Mesendoderm (in vitro differentiated cells): ENCODE results near the gene SYNM.

Experiments used
- DNase-seq: peaks from one replicate; pipeline ENCODE4 v3.0.0; 2013
- H2AK5ac ChIP-seq: 2 replicates; pipeline ENCODE4 v1.6.1; 2013; ENCODE audit warnings: low read length, inconsistent platforms
- H2BK120ac ChIP-seq: 2 replicates; pipeline ENCODE4 v1.6.1; 2013; ENCODE audit warnings: low read depth, mild to moderate bottlenecking, low read length, moderate library complexity, mixed read lengths
- H2BK15ac ChIP-seq: replicated peaks from 2 replicates; pipeline ENCODE4 v1.6.1; 2013; ENCODE audit warnings: low read depth, mild to moderate bottlenecking, moderate library complexity
- H2BK5ac ChIP-seq: 2 replicates; pipeline ENCODE4 v1.6.1; 2013; ENCODE audit warnings: low read length, inconsistent platforms
- H3K18ac ChIP-seq: 2 replicates; pipeline ENCODE4 v1.6.1; 2013; ENCODE audit warnings: mild to moderate bottlenecking, low read length, mixed read lengths
- H3K23ac ChIP-seq: one replicate; pipeline ENCODE4 v1.6.1; 2013; ENCODE audit warnings: low read length
- H3K27ac ChIP-seq: 2 replicates; pipeline ENCODE4 v1.5.1; 2013; ENCODE audit warnings: low read depth, mild to moderate bottlenecking, inconsistent platforms, low read length, moderate library complexity
- H3K27me3 ChIP-seq: 2 replicates; pipeline ENCODE4 v1.6.1; 2013; ENCODE audit warnings: low read length, control low read depth, mild to moderate bottlenecking, inconsistent platforms; ENCODE audit not compliant: insufficient read depth, poor library complexity
- H3K36me3 ChIP-seq: 2 replicates; pipeline ENCODE4 v1.6.1; 2013; ENCODE audit warnings: low read length, inconsistent platforms; ENCODE audit not compliant: control insufficient read depth, insufficient read depth
- H3K4ac ChIP-seq: one replicate; pipeline ENCODE4 v1.6.1; 2013; ENCODE audit warnings: low read depth, mild to moderate bottlenecking, low read length, moderate library complexity
- H3K4me1 ChIP-seq: 2 replicates; pipeline ENCODE4 v1.6.1; 2013; ENCODE audit warnings: low read depth, low read length, inconsistent platforms; ENCODE audit not compliant: control insufficient read depth
- H3K4me2 ChIP-seq: 2 replicates; pipeline ENCODE4 v1.6.1; 2013; ENCODE audit warnings: low read length
- H3K4me3 ChIP-seq: 2 replicates; pipeline ENCODE4 v1.5.1; 2013; ENCODE audit warnings: mild to moderate bottlenecking, low read length
- H3K56ac ChIP-seq: one replicate; pipeline ENCODE4 v1.6.1; 2013; ENCODE audit warnings: low read length
- H3K79me1 ChIP-seq: 2 replicates; pipeline ENCODE4 v1.6.1; 2013; ENCODE audit warnings: low read length, inconsistent platforms
- H3K79me2 ChIP-seq: 2 replicates; pipeline ENCODE4 v1.6.1; 2013; ENCODE audit warnings: mild to moderate bottlenecking, low read length; ENCODE audit not compliant: control insufficient read depth, insufficient read depth
- H3K9ac ChIP-seq: 2 replicates; pipeline ENCODE4 v1.6.1; 2013; ENCODE audit warnings: low read length, inconsistent platforms
- H4K5ac ChIP-seq: one replicate; pipeline ENCODE4 v1.6.1; 2013; ENCODE audit warnings: low read length
- H4K8ac ChIP-seq: one replicate; pipeline ENCODE4 v1.6.1; 2013; ENCODE audit warnings: low read depth, mild to moderate bottlenecking, control low read depth, low read length, moderate library complexity
- WGBS: extraction: QIAGEN DNeasy Blood & Tissue Kit; methylation state at CpG from one replicate; pipeline ENCODE4 v1.1.7; 2013; ENCODE audit warnings: low lambda C conversion rate, missing lambda C conversion rate; ENCODE audit not compliant: insufficient coverage; ENCODE audit errors: extremely low coverage; 5-methylcytosine and 5-hydroxymethylcytosine counted together

Gene SYNM

DNA sequence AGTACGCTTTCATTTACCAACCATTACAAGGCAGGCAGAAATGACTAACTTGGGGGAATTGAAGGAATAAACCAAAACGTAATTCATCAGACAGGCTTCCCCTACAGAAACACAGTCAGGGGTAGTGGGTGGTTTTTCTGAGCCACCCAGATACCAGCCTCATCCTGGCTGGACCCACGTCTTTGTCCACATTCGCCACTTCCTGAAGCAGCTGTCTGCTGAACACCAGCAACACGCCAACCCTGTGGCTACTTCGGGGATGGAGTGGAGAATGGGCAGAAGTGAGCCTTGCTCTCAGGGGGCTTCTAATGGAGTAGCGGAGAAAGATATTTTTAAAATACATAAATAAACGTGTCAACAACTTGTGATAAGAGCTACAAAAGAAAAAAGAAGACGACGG is 40.1 kb downstream of the SYNM start:
- peak overlapping the region; percentile 22 for H3K56ac ChIP-seq
- no peak overlapping the region for H3K4me2 ChIP-seq
- H3K4me1 ChIP-seq: peaks cover 19% of the 10 kb centered on the region
- peaks cover 2% of the 10 kb centered on the region for H3K36me3 ChIP-seq
- no peak overlapping the region for H2BK5ac ChIP-seq
- no peak for DNase-seq
- WGBS: no CpG with 5 or more reads among the region's 10 CpGs
- no peak overlapping the region for H3K27ac ChIP-seq
- no peaks in the 10 kb centered on the region for H3K27me3 ChIP-seq
- no peak overlapping the region for H3K9ac ChIP-seq
- H2BK15ac ChIP-seq: no peak overlapping the region
- H3K4me3 ChIP-seq: no peak overlapping the region
- no peak overlapping the region for H4K8ac ChIP-seq
- no peaks in the 10 kb centered on the region for H3K79me1 ChIP-seq
- no peak overlapping the region for H2BK120ac ChIP-seq
- H3K79me2 ChIP-seq: no peaks in the 10 kb centered on the region
- no peak overlapping the region for H2AK5ac ChIP-seq
- no peak overlapping the region for H3K23ac ChIP-seq
- no peak overlapping the region for H4K5ac ChIP-seq
- H3K4ac ChIP-seq: no peak overlapping the region
- H3K18ac ChIP-seq: no peak overlapping the region

DNA sequence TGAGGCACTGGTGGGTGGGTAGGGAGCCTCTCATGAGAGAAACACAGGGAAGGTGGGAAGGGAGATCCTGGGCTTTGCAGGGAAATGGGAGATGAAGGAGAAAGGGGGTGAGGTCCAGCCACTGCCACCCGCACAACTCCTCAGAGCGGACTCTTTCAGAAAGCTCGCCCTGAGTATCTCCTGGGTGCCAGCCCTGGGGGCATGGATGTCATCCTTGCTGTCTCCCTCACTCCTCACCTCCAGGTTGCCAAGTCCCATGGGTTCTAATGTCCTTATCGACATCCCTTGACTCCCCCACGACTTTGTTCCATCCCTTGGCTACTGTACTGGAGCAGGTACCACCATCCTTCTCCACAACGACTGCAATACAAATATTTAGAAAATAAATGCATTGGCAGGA is 40.9 kb downstream of the SYNM start:
- Histone ChIP-seq H2BK15ac (no peak overlapping the region), H3K18ac (no peak overlapping the region), H4K8ac (no peak overlapping the region), H2BK5ac (no peak overlapping the region), H3K79me2 (no peaks in the 10 kb centered on the region), H3K4ac (no peak overlapping the region), H3K4me2 (no peak overlapping the region), H3K27ac (no peak overlapping the region), H3K79me1 (no peaks in the 10 kb centered on the region), H3K56ac (no peak overlapping the region), H3K9ac (no peak overlapping the region), H4K5ac (no peak overlapping the region), H3K4me3 (no peak overlapping the region), H3K36me3 (peaks cover 2% of the 10 kb centered on the region), H3K4me1 (peaks cover 19% of the 10 kb centered on the region), H3K27me3 (no peaks in the 10 kb centered on the region), H3K23ac (no peak overlapping the region), H2AK5ac (no peak overlapping the region), H2BK120ac (no peak overlapping the region)
- WGBS: no CpG with 5 or more reads among the region's 6 CpGs
- DNase-seq: no peak

DNA sequence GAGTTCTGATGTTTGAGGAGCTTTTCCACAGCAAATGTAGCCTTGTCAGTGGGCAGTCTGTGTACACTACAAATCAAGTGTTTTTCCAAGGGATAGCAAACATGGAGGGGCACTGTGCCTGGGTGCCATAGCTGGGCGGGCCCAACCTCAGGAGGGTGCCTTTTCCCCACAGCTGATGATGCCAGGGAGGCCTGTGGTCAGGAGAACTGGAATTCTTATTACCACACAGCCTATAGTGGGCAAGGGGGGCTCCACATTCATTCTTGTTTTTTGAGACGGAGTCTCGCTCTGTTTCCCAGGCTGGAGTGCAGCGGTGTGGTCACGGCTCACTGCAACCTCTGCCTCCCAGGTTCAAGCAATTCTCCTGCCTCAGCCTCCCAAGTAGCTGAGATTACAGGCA is 41.8 kb downstream of the SYNM start:
- no CpG with 5 or more reads among the region's 5 CpGs for WGBS
- no peak overlapping the region for H3K27ac ChIP-seq
- no peak for DNase-seq

DNA sequence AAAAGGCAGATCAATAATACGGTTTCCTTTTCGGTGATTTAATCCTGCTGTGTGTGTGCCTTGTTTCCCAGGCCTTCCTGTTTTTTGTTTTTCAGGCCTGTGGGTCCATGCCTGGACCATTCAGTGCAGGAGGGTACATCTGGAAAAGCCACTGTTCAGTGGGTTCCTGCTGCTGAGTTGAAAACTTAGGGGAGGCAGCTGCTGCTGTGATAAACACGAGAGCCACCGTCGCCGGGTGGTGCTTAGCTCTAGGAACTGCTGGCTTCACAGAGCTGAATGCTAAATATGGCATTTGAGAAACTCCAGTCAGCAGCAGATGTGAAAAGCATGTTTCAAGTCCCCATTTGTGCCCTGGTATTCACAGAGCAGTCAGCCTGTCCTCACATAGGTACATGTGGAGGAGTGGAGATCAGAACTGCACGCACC is 44.0 kb downstream of the SYNM start:
- Histone ChIP-seq H2AK5ac (no peak overlapping the region), H3K4me3 (no peak overlapping the region), H3K18ac (peak overlapping the region; percentile 5), H2BK120ac (no peak overlapping the region), H3K79me1 (no peaks in the 10 kb centered on the region), H3K23ac (no peak overlapping the region), H3K4me2 (no peak overlapping the region), H3K27me3 (no peaks in the 10 kb centered on the region), H3K36me3 (peaks cover 2% of the 10 kb centered on the region), H4K8ac (no peak overlapping the region), H3K79me2 (no peaks in the 10 kb centered on the region), H3K27ac (no peak overlapping the region), H2BK15ac (no peak overlapping the region), H3K56ac (peak overlapping the region; percentile 17), H3K4ac (no peak overlapping the region), H3K9ac (no peak overlapping the region), H2BK5ac (no peak overlapping the region), H3K4me1 (peaks cover 8% of the 10 kb centered on the region), H4K5ac (no peak overlapping the region)
- no CpG with 5 or more reads among the region's 7 CpGs for WGBS
- DNase-seq: no peak

More for the DNA sequence above, 41.8 kb downstream of the SYNM start:
- H3K4me2 ChIP-seq: no peak overlapping the region
- no peaks in the 10 kb centered on the region for H3K27me3 ChIP-seq
- H3K4me1 ChIP-seq: peaks cover 19% of the 10 kb centered on the region
- H3K18ac ChIP-seq: no peak overlapping the region
- H3K79me1 ChIP-seq: no peaks in the 10 kb centered on the region
- no peaks in the 10 kb centered on the region for H3K79me2 ChIP-seq
- H3K56ac ChIP-seq: no peak overlapping the region
- no peak overlapping the region for H4K5ac ChIP-seq
- H3K36me3 ChIP-seq: peaks cover 2% of the 10 kb centered on the region
- no peak overlapping the region for H3K23ac ChIP-seq
- H3K4ac ChIP-seq: no peak overlapping the region
- no peak overlapping the region for H3K9ac ChIP-seq
- H2AK5ac ChIP-seq: no peak overlapping the region
- no peak overlapping the region for H2BK15ac ChIP-seq
- H2BK120ac ChIP-seq: no peak overlapping the region
- no peak overlapping the region for H3K4me3 ChIP-seq
- no peak overlapping the region for H4K8ac ChIP-seq
- no peak overlapping the region for H2BK5ac ChIP-seq

DNA sequence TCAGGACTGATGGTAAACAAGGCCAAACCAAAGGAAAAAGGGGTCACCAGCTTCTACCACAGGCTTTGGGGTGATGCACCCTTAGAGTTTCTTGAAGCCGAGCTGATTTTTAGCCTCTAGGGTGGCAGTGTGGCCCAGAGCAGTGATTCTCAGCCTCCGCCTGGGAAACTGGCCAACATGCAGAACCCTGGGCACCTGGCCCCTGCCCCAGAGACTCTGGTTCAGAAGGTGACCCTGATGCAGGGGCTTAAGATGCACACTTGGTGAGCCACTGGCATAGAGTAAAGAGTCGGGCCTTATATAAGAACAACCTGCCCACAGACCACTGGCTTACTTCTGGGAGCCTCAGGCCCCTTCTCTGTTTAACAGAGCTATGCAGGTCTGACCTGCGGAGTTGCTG is 44.5 kb downstream of the SYNM start:
- no peak overlapping the region for H3K56ac ChIP-seq
- no peak overlapping the region for H2BK120ac ChIP-seq
- no peak overlapping the region for H3K4ac ChIP-seq
- H3K79me1 ChIP-seq: no peaks in the 10 kb centered on the region
- peaks cover 2% of the 10 kb centered on the region for H3K36me3 ChIP-seq
- no peak overlapping the region for H4K5ac ChIP-seq
- H3K23ac ChIP-seq: no peak overlapping the region
- no CpG with 5 or more reads among the region's 4 CpGs for WGBS
- H2BK5ac ChIP-seq: no peak overlapping the region
- no peak overlapping the region for H3K4me2 ChIP-seq
- no peaks in the 10 kb centered on the region for H3K79me2 ChIP-seq
- H3K9ac ChIP-seq: no peak overlapping the region
- no peak overlapping the region for H3K18ac ChIP-seq
- no peak overlapping the region for H2AK5ac ChIP-seq
- H3K27me3 ChIP-seq: no peaks in the 10 kb centered on the region
- H3K4me3 ChIP-seq: no peak overlapping the region
- H4K8ac ChIP-seq: no peak overlapping the region
- no peak overlapping the region for H3K27ac ChIP-seq
- no peak overlapping the region for H2BK15ac ChIP-seq
- no peak for DNase-seq
- peaks cover 5% of the 10 kb centered on the region for H3K4me1 ChIP-seq

GRCh38 chr15:99151156-99151555 is 46.3 kb downstream of the SYNM start:
- H3K9ac ChIP-seq: no peak overlapping the region
- H3K4ac ChIP-seq: no peak overlapping the region
- H3K18ac ChIP-seq: peak overlapping the region; percentile 2
- H4K8ac ChIP-seq: no peak overlapping the region
- DNase-seq: no peak
- no peak overlapping the region for H2BK120ac ChIP-seq
- no peak overlapping the region for H2BK15ac ChIP-seq
- H3K23ac ChIP-seq: no peak overlapping the region
- no peaks in the 10 kb centered on the region for H3K27me3 ChIP-seq
- WGBS: no CpG with 5 or more reads among the region's 2 CpGs
- peak overlapping the region; percentile 35 for H3K56ac ChIP-seq
- H3K79me2 ChIP-seq: no peaks in the 10 kb centered on the region
- no peak overlapping the region for H4K5ac ChIP-seq
- H3K36me3 ChIP-seq: peaks cover 2% of the 10 kb centered on the region
- H3K4me3 ChIP-seq: no peak overlapping the region
- H3K27ac ChIP-seq: no peak overlapping the region
- no peak overlapping the region for H3K4me2 ChIP-seq
- no peaks in the 10 kb centered on the region for H3K79me1 ChIP-seq
- H3K4me1 ChIP-seq: peaks cover 4% of the 10 kb centered on the region
- no peak overlapping the region for H2BK5ac ChIP-seq
- H2AK5ac ChIP-seq: peak overlapping the region; percentile 36
